GM10248 (cell line): Measurements from ENCODE around the gene DCDC2C.

ENCODE experiments used
- CTCF ChIA-PET: fragments of 300-600 bp; sonication (Branson Sonifier 250); formaldehyde crosslinking; extraction: SDS; loops from one replicate; lab custom pipeline; 2021; ENCODE audit warnings: antibody characterized with exemption; lab: Yijun Ruan, JAX
- POLR2A ChIA-PET: fragments of 350-650 bp; sonication (Branson Sonifier 250); formaldehyde crosslinking; extraction: SDS; loops from one replicate; lab custom pipeline; 2020; ENCODE audit warnings: antibody characterized with exemption; lab: Yijun Ruan, JAX
- DNase-seq: peaks from one replicate; pipeline ENCODE4 v3.0.0; 2012; ENCODE audit errors: extremely low spot score
- TF ChIP-seq, protein P1 (sequence below): IDR thresholded peaks from 2 replicates; pipeline ENCODE4 v1.5.1; 2012; ENCODE audit warnings: mild to moderate bottlenecking, low read depth; ENCODE audit errors: extremely low read depth, missing control alignments, control extremely low read depth

Gene DCDC2C

DNA sequence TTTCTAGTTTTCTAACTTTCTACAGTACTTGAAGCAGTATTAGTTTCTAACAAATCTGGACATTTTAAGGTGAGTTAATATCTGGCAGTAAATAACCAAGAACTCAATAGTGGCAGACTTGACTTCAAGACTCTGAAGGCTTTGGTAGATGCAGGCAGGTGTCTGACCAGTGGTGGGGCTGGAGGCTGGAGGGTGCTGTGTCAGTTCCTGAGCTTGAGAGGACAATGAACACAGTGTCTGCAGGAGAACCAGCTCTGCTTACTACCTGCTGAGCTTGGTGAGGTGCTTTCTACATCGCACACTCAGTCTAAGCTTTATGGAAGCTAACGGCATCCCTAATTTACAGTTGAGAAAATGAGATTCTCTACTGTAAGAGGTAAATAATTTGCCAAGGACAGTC is 24.2 kb upstream of the DCDC2C start:
- ChIA-PET CTCF (no interaction called here), POLR2A (no interaction called here)
- TF ChIP-seq, protein P1, sequence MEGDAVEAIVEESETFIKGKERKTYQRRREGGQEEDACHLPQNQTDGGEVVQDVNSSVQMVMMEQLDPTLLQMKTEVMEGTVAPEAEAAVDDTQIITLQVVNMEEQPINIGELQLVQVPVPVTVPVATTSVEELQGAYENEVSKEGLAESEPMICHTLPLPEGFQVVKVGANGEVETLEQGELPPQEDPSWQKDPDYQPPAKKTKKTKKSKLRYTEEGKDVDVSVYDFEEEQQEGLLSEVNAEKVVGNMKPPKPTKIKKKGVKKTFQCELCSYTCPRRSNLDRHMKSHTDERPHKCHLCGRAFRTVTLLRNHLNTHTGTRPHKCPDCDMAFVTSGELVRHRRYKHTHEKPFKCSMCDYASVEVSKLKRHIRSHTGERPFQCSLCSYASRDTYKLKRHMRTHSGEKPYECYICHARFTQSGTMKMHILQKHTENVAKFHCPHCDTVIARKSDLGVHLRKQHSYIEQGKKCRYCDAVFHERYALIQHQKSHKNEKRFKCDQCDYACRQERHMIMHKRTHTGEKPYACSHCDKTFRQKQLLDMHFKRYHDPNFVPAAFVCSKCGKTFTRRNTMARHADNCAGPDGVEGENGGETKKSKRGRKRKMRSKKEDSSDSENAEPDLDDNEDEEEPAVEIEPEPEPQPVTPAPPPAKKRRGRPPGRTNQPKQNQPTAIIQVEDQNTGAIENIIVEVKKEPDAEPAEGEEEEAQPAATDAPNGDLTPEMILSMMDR = no peak
- DNase-seq = no peak

DNA sequence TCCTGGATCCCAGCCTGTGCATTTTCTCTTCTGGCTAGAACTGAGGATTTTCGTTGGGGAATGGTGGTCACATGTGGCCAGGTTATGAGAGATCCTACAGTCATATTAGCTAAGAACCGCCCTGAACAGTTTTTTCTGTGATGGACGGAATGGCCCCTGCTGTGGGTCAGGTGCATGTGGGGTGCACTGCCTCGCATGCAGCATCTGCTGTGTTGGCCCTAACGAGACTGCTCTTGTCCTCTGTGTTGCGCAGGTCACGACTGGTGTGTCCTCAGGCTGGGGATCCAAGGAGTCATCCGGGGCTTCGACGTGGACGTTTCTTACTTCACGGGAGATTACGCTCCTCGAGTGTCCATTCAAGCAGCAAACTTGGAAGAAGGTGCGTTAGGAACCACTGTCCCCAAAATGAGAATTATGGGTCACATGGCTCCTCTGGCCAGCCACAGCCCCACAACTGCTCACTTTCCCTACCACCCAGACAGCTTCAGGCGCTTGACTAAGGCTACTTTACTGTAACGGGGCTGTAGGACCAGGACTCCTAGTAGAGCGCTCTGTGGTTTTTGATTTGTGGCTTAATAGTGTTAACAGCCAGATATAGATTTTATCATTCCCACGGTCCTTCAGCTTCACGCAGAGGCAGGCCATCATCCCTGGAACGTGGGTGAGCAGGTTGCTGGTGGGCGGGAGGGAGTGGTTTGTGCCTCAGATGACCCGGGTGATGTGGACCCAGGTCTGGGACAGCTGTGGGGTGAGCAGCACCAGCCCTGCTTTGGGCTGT is 23.6 kb upstream of the DCDC2C start:
- POLR2A ChIA-PET = no interaction called here
- CTCF ChIA-PET = no interaction called here
- TF ChIP-seq, protein P1 = no peak
- no peak for DNase-seq

DNA sequence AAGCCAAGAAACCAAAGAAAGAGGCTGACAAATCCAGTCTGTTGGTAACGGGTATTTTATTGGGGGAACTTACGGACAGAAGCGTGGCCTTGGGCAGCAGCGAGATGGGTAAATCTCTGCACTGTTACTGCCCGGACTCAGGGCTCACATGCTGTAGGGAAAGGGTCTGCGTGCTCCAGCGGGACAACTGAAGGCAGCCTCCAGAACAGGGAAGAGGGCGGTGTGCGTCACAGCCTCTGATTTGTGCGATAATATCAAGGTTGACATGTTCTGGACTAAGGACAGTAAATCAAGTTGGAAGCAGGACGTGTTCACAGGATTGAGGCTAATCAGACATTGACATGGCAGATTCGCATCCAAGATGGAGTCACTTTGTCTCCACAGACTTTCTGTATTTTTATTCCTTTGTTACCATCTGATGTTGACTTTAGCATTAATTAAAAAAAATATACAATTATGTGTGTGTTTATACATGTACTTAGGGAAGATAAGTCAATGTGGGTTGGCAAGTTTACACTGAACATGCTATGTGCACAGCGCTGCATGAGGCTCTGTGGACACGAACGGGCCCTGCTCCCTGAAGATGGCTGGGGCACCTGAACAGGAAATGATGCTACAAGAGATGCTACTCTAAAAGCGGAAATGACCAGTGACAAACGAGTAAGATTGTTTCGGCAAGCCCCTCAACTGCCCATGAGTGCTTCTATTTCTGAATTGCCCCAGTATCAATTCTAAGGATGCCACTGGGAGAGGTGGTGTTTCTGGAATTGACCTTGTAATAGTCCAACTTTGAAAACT is 22.6 kb upstream of the DCDC2C start:
- POLR2A ChIA-PET = no interaction called here

DNA sequence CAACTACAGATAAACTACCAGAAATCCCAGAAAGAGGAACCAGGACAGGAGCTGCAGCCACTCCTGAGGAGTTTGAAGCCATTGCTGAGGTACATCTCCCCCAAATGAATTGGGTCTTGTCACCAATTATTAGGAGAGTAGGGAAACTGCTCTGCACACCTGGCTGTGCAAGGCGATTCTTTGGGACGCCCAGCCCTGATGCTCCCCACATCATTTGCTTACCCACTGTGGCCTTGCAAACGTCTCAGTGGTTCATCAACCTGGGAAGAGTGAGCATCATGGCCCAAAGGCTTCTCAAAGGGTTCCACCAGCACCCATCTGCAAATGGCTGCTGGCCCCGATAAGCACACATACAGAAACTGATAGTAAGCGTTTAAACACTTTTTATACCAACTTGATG is 21.8 kb upstream of the DCDC2C start:
- TF ChIP-seq, protein P1 = no peak
- POLR2A ChIA-PET = no interaction called here
- DNase-seq = no peak
- CTCF ChIA-PET = no interaction called here

More for the DNA sequence above, 22.6 kb upstream of the DCDC2C start:
- no peak for DNase-seq
- TF ChIP-seq, protein P1 = no peak
- CTCF ChIA-PET = no interaction called here

DNA sequence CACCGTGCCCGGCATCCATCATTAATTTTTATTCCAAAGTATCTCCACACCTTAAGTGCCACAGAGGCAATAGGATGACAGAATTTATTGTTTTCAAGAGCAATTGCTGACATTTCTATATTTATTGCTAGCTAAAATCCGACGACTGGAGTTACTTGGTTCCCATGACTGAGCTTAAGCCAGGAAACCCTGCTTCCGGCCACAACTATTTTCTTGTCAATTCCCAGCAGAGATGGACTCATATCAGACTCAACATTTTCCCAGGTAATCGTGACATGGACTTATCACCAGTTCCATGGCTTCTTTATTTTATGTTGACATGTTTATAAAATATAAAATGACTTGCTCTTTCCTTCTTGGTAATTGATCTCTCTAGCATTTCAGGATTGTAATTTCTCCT is 20.6 kb upstream of the DCDC2C start:
- TF ChIP-seq, protein P1 = no peak
- DNase-seq = no peak
- ChIA-PET POLR2A (no interaction called here), CTCF (no interaction called here)

DNA sequence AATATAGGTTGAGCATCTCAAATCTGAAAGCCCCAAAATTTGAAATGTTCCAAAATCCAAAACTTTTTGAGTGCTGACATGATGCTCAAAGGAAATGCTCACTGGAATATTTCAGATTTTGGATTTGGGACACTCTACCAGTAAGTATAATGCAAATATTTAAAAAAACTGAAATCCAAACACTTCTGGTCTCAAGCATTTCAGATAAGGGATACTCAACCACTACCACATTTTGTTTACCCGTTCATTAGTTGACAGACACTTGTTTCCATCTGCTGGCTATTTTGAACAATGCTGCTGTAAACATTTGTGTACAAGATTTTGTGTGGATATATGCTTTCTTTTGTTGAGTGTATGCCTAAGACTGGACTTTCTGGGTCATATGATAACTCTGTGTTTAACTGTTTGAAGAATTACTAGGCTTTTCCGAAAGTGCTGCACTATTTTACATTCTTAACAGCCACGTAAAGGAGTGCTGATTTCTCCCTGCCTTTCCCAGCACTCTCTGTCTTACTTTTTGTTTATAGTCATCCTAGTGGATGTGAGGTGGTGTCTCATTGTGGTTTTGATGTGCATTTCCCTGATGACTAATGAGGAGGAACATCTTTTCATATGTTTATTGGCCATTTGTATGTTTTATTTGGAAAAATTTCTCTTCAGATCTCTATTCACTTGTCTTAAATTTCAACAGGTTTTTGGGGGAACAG is 19.5 kb upstream of the DCDC2C start:
- no peak for DNase-seq
- TF ChIP-seq, protein P1 = no peak
- CTCF ChIA-PET = no interaction called here
- POLR2A ChIA-PET = no interaction called here
